GM19452 (cell line): ENCODE data around the gene MORN1.
"Not testable (repeated sequence)": the region's sequence is repeated elsewhere in the genome, so short reads cannot be mapped to it uniquely, and the experiment has no call there.

Experiments
- ATAC-seq: cut with Tn5 transposase; IDR thresholded peaks from one replicate; pipeline ENCODE4 v1.9.1; 2021; ENCODE audit not compliant: unreplicated experiment

The MORN1 gene

DNA sequence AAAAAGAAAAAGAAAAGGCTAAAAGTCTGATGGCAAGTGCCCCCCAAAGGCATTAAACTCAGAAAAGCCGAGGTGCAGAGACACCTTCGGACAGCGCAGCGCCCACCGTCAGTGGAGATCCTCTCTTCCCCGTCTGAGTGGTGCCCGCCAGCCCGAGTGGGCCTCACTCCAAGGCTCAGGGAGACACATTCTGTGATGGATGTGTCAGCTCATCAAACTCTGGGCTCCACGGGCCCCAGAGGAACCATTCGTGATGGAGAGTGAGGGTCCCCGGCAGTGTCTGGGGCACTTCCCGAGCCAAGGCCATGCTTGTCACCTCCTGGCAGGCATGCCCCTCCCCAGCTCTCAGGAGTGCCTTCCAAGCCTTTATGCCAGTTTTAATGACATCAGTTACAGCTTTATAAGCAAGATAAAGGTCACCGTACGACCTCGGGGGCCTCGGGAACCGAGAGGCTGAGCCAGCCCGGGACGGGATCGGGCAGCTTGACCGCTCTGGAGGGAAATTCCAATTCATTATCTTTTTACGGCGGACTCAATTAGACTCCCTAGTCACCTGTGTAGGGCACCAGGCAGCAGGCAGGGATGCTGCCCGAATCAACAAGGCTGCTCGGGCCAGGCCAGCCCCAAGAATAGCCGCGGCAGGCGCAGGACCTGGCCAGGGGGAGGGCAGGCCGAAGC lies 49.5 kb downstream of the MORN1 start:
- no peak for ATAC-seq

GRCh38 chr1:2340918-2341254 lies 50.5 kb downstream of the MORN1 start:
- ATAC-seq, result no peak

GRCh38 chr1:2340086-2340917 lies 51.1 kb downstream of the MORN1 start:
- no peak for ATAC-seq

DNA sequence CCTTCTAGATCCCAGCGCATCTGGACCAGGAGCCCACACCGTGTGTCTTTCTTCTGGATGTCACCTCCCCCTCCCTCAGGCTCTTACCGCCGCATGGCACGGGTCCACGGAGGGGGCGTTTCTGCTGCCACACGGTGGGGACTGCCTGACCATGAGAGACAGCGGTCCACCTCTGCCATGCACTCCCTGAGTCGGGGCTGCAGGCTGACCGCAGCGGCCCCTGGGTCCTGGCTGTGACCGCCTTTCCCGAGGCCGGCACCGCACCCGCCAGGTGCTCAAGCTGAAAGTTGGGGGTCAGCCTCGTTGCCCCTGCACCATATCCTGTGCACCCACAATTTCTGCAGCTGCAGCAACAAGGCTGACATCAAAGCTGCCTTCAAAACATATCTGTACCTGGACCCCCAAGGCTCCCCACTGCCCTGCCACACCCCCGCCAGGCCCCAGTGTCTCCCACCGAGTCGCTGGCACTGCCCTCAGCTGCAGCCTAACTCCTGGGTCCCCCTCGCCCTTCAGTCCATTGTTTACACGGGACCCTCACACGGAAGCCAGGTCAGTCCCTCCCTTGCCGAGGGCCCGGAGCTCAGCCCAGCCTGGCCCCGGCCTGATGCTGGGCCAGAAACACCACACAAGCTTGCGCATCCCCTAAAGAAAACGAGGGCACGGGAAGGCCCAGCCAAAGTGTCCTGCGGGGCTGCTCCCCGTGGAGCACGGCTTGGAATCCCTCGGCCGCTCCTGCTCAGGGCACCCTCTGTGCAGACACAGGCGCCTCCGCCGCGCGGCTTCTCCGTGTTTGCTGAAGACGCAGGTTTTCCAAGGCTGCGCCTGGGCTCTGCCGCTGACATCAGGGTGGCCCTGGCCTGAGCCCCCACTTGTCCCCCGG lies 51.9 kb downstream of the MORN1 start:
- ATAC-seq, result no peak

GRCh38 chr1:2337501-2337900 lies 53.9 kb downstream of the MORN1 start:
- no peak for ATAC-seq

GRCh38 chr1:2337081-2337480 lies 54.3 kb downstream of the MORN1 start:
- ATAC-seq, result no peak

GRCh38 chr1:2336499-2336898 lies 54.9 kb downstream of the MORN1 start:
- ATAC-seq, result no peak

DNA sequence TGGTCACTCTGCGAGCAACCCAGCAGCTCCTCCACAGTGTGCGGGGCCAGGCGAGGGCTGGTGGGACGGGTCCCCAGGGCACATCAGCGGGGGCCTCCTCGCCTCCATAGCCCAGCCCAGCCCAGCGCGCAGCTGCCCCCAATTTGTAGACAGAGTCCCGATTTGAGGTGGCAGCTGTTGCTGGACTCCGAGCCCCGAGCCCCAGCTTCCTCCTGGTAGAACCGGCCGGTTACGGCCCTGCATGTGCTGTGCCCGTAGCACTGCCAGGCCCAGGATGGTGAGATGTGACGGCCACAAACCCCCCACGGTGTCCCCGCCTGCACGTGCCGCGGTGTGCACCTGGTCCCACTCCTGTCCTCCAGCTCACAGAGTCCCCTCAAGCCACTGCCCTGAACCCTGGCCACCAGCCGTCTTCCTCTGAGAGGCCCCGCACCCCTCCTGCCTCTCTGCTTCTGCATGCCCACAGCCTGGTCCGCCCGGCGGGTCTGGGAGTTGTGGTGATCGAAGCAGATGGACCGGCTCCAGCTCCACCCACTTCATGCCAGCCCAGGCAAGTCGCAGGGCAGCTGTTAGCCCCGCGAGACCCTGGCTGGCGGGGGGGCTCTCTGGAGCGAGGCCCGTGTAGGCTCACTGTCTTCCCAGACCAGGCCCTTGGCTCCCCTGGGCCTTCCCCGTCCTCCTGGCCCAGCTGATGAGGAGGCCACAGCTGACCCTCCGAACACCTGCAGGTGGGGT lies 55.5 kb downstream of the MORN1 start:
- no peak for ATAC-seq

DNA sequence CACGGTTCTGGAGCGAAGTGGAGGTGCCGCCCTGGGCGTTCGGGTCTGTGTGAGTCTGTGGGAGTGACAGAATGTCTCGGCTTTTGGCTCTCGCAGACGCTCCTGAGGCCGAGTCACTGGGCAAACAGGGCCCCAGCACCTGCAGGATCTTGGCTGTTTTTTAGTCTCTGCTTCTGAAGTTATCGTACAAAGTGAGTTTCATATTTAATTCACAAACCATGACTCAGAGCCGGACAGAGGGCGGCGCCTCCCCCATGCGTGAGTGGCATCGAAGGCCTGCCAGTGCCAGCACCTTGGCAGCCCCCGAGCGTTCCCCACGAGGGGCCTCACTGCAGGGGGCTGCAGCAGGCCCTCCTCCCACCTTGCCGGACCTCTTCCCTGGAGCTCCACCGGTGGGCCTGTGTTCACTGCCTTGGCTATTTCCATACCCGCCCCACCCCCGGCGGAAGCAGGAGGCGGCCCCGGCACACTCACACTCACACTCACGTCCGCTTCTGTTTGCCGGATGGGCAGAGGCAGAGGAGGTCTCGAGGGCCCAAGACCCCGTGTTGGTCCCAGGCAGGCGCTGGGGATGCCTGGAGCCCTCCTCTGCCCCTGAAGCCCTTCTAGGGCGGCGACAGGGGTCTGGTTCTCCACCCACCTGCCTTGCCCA lies 56.3 kb downstream of the MORN1 start:
- no peak for ATAC-seq

DNA sequence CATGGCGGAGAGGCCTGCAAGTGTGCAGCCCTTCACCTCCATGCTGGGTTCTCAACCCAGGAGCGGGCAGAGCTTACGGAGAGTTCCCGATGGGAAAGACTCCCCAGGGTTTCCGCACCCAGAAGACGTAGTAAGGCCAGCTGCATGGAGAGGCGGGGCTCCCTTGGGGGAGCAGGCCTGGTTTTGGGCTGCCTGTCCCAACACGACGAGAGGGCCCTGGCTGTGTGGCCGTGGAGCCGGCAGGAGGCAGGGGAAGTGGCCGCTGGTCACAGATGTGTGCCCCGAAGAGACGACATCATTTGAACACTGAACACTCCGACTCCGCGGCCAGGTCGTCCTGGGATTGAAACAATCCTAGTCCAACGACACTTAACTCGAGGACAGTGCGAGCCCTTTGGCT lies 57.0 kb downstream of the MORN1 start:
- no peak for ATAC-seq

- ATAC-seq, result not testable (repeated sequence)
Observed at GRCh38 chr1:2331580-2331979, 59.8 kb downstream of the MORN1 start.

DNA sequence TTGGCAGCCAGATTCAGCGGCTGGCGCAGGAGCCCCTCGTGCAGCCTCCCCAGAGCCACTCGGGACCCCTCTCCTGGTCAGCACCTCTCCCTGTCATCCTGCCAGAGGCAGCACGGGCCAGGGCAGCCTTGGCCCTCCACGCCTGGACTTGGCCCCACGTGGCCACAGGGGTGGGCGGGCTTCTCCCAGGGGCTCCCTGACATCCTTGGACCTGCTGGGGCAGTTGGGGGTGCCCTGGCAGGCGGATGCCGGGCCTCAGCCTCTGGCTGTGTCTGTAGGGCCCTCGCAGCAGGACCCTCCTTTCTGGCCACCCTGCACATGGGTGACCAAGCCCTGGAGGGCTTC lies 60.2 kb downstream of the MORN1 start:
- ATAC-seq, result no peak

- ATAC-seq, result no peak
Observed at GRCh38 chr1:2330519-2331199, 60.7 kb downstream of the MORN1 start.

DNA sequence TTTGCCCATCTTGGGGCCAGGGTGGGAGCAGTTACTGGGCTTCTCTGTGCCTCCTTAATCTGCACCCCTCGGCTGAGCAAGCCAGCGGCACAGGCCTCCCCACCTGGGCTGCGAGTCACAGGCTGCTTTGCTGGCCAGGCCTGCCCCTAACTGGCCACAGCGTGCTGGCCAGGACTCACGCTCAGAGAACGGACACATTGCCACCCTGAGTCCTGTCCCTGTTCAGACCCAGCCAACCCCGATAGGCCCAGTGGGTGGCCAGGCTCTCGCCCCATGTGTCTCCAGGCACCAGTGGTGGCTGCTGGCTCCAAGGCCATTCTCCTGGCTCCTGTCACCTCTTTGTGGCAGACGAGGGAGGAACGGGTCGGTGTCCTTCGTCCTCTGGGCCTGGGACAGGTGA lies 61.3 kb downstream of the MORN1 start:
- no peak for ATAC-seq

DNA sequence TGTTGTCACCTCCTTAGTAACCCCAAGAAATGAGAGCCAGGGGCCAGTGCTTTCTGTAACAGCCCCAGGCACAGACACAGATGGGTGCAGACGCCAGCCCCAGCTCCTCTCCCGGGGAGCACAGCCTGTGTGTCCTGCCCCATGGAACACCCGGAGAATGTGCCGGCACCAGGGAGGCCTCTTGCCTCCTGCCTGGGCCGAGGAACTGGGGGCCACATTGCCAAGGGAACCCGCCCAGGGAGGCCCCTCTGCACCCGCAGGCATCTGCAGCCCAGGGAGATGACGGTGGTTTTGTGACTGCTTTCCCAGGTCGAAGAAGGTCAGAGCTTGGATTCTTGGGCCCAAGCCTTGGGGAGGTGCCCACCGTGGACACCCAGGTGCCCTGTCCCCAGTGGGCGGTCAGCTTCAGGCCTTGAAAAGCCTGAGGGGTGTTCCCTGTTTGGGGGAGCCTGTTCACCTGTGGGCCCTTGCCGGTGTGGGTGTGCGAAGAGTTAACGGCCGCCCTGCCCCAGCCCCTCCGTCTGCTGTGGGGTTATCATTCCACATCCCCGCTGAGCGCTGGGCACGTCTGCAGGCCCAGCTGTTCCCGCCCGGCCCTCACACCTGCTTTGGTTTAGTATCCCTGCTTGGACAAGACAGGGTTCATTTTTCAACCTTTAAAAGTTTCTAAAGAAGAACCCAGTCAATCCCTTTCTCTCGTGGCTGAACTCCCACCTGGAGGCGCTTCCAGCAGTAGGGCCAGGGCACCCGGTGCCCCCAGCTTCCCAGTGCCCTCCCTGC lies 62.5 kb downstream of the MORN1 start:
- no peak for ATAC-seq

DNA sequence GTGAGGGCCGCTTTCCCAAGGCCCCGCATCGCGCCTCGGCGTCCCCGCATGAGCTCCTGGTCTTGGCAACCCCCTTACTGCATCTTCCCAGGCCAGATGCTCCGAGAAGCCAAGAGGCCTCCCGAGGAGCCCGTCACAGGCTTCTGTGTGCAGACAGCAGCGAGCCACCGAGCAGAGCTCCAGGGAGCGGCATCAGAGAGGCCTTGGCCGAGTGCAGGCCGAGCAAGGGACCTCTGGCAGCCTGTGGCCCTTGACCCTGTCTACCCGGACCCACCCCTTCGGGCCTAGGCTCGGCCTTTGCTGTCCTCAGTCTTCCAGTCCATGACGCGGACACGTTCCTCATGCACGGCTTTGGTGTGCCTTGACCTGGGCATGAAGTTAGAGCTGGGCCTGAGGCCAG lies 63.5 kb downstream of the MORN1 start:
- ATAC-seq, result no peak

DNA sequence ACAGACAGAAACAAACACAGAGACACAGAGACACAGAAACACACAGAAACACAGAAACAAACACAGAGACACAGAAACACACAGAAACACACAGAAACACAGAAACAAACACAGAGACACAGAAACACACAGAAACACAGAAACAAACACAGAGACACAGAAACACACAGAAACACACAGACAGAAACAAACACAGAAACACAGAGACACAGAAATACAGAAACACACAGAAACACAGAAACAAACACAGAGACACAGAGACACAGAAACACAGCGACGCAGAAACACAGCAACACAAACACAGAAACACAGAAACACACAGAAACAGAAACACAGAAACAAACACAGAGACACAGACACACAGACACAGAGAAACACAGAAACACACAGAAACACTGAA lies 64.2 kb downstream of the MORN1 start:
- not testable (repeated sequence) for ATAC-seq

DNA sequence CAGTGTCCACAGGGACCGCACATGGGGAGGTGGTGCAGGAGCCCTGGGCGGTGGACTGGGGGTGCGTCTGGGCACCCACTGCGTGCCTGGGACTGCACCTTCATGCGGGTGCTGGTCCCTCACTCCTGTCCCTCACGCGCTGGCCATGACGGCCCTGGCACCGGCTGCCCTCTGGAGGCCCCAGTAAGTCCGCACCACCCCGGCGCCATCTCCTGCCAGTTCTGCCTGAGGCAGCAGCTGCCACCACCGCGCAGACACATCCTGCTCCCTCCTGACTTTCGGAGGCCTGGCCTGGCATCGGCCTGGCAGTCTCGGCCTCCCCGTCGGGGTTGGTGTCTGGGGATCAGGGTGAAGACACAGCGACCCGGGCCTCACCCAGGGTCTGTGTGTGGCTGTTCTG lies 64.8 kb downstream of the MORN1 start:
- no peak for ATAC-seq
